ENCODE results near the gene RAB27A. TPM values are rescaled to one million over a fixed set of nuclear protein-coding genes. Genes with fewer than 3 reads are reported as not detected.

The RAB27A gene
- total RNA-seq, 1 experiment from 2014 or later: 4.7 TPM

- DNase-seq (ENCODE audit: low spot score): no peak
- peaks cover 6% of the 10 kb centered on the region for H3K4me1 Mint-ChIP-seq
- no peaks in the 10 kb centered on the region for H3K27me3 Mint-ChIP-seq (ENCODE audit: low read depth)
- ATAC-seq: peak; percentile 28; the same call in 1 of the 2 replicates
- CTCF ChIA-PET: interaction anchor here (1.0 to 2.1 kb wide), 4 partner anchors 14 to 208 kb away, joined by 5 to 7 read pairs (median 6); partner anchors contain the start of genes CCPG1 and PIERCE2
- no peak overlapping the region for H3K4me3 Mint-ChIP-seq
- H3K27ac Mint-ChIP-seq: no peak overlapping the region
- no peaks in the 10 kb centered on the region; the same call in 1 of the 2 replicates for H3K9me3 Mint-ChIP-seq
- H3K36me3 Mint-ChIP-seq: no peaks in the 10 kb centered on the region
- no peak for TF ChIP-seq OVOL2 (CRISPR knock-in tag; IDR thresholded peaks at IDR 0.05; ENCODE audit: borderline replicate concordance)
- no peak for TF ChIP-seq ZBTB43 (CRISPR knock-in tag; IDR thresholded peaks at IDR 0.05)
- no peak for TF ChIP-seq ELF4 (CRISPR knock-in tag; IDR thresholded peaks at IDR 0.05; ENCODE audit: low read depth)
- TF ChIP-seq ZNF317 (CRISPR knock-in tag; IDR thresholded peaks at IDR 0.05; ENCODE audit: borderline replicate concordance, low read depth): no peak
- TF ChIP-seq ZNF138 (CRISPR knock-in tag; conservative IDR thresholded peaks at IDR 0.05): no peak
- no peak for TF ChIP-seq GRHL2 (CRISPR knock-in tag; IDR thresholded peaks at IDR 0.05; ENCODE audit: insufficient replicate concordance, severe bottlenecking)
- POLR2A ChIA-PET: interaction anchor here (0.6 kb wide), 1 partner anchor 208 kb away, joined by 3 read pairs; no protein-coding TSS in a partner anchor
Measured at GRCh38 chr15:55231455-55231854, 58.2 kb downstream of the RAB27A start.

- DNase-seq (ENCODE audit: low spot score) (no peak), ATAC-seq (no peak)
- Mint-ChIP-seq H3K4me1 (peaks cover 6% of the 10 kb centered on the region), H3K9me3 (no peaks in the 10 kb centered on the region; the same call in 1 of the 2 replicates), H3K27ac (no peak overlapping the region), H3K36me3 (no peaks in the 10 kb centered on the region), H3K27me3 (ENCODE audit: low read depth) (no peaks in the 10 kb centered on the region), H3K4me3 (no peak overlapping the region)
- CTCF ChIA-PET: interaction anchor here (1.0 to 2.0 kb wide), 3 partner anchors 14 to 204 kb away, joined by 5 to 6 read pairs (median 5); partner anchors contain the start of genes CCPG1 and PIERCE2
- POLR2A ChIA-PET: interaction anchor here (0.6 kb wide), 1 partner anchor 209 kb away, joined by 3 read pairs; no protein-coding TSS in a partner anchor
- TF ChIP-seq FOXP4 (CRISPR knock-in tag; IDR thresholded peaks at IDR 0.05) (no peak), HMGXB4 (CRISPR knock-in tag; IDR thresholded peaks at IDR 0.05) (no peak), MLX (CRISPR knock-in tag; IDR thresholded peaks at IDR 0.05) (no peak), TP53 (CRISPR knock-in tag; IDR thresholded peaks at IDR 0.05) (no peak), E2F4 (CRISPR knock-in tag; IDR thresholded peaks at IDR 0.05; ENCODE audit: borderline replicate concordance, low read depth) (no peak), IRF2 (CRISPR knock-in tag; IDR thresholded peaks at IDR 0.05; ENCODE audit: borderline replicate concordance, low read depth) (no peak), CDX4 (CRISPR knock-in tag; IDR thresholded peaks at IDR 0.05; ENCODE audit: borderline replicate concordance) (no peak), ZBTB43 (CRISPR knock-in tag; IDR thresholded peaks at IDR 0.05) (no peak), ZNF532 (CRISPR knock-in tag; IDR thresholded peaks at IDR 0.05; ENCODE audit: borderline replicate concordance) (no peak), PREB (CRISPR knock-in tag; IDR thresholded peaks at IDR 0.05; ENCODE audit: borderline replicate concordance) (no peak), GTF2I (CRISPR knock-in tag; conservative IDR thresholded peaks at IDR 0.05) (no peak), EMX1 (CRISPR knock-in tag; IDR thresholded peaks at IDR 0.05) (no peak)
Measured at GRCh38 chr15:55230953-55231352, 58.7 kb downstream of the RAB27A start.
